SK-N-SH treated with all-trans-retinoic acid at 6 μM for 48 hours (cell line): ENCODE measurements around the gene LRRC15.
A peak's percentile ranks its signal among the peaks of the same experiment; 100 is the strongest.

Experiments used
- ATAC-seq: fragments of 200-7000 bp; cut with Tn5 transposase; 3 replicates; pipeline ENCODE4 v1.9.1; 2020; ENCODE audit warnings: mild to moderate bottlenecking, moderate library complexity
- ARNTL ChIP-seq: fragments of 450-650 bp; formaldehyde crosslinking; IDR thresholded peaks from 2 replicates; pipeline ENCODE4 v1.5.0; 2020; ENCODE audit warnings: low read depth, mild to moderate bottlenecking, moderate library complexity, borderline replicate concordance
- BACH2 ChIP-seq: fragments of 250-450 bp; sonication (Bioruptor Pico); IDR thresholded peaks from 2 replicates; pipeline ENCODE4 v1.9.0; 2021; ENCODE audit warnings: mild to moderate bottlenecking, borderline replicate concordance
- CREB5 ChIP-seq: fragments of 250-450 bp; sonication (Bioruptor Pico); IDR thresholded peaks from 2 replicates; pipeline ENCODE4 v1.5.1; 2020; ENCODE audit warnings: low read depth, mild to moderate bottlenecking, moderate library complexity
- CSDC2 ChIP-seq: fragments of 250-450 bp; sonication (Bioruptor Pico); IDR thresholded peaks from 2 replicates; pipeline ENCODE4 v1.5.0; 2020; ENCODE audit warnings: mild to moderate bottlenecking, moderate library complexity
- ESRRG ChIP-seq: fragments of 250-450 bp; sonication (Bioruptor Pico); IDR thresholded peaks from 2 replicates; pipeline ENCODE4 v1.6.1; 2021; ENCODE audit warnings: mild to moderate bottlenecking
- GLIS3 ChIP-seq: fragments of 250-450 bp; sonication (Bioruptor Pico); IDR thresholded peaks from 2 replicates; pipeline ENCODE4 v1.5.0; 2020; ENCODE audit warnings: mild to moderate bottlenecking, moderate library complexity
- ISL1 ChIP-seq: fragments of 250-450 bp; sonication (Bioruptor Pico); IDR thresholded peaks from 2 replicates; pipeline ENCODE4 v2.1.2; 2022; ENCODE audit warnings: mild to moderate bottlenecking, moderate library complexity
- PPARA ChIP-seq: fragments of 250-450 bp; sonication (Bioruptor Pico); IDR thresholded peaks from 2 replicates; pipeline ENCODE4 v1.5.0; 2020; ENCODE audit warnings: mild to moderate bottlenecking, borderline replicate concordance
- RARB ChIP-seq: fragments of 250-450 bp; sonication (Bioruptor Pico); IDR thresholded peaks from 2 replicates; pipeline ENCODE4 v1.8.0; 2021; ENCODE audit warnings: mild to moderate bottlenecking, moderate library complexity
- TCF4 ChIP-seq: fragments of 250-450 bp; sonication (Bioruptor Pico); IDR thresholded peaks from 2 replicates; pipeline ENCODE4 v1.8.0; 2021; ENCODE audit warnings: mild to moderate bottlenecking, moderate library complexity, borderline replicate concordance
- ZC3H10 ChIP-seq: fragments of 250-450 bp; sonication (Bioruptor Pico); IDR thresholded peaks from 2 replicates; pipeline ENCODE4 v1.5.1; 2021; ENCODE audit warnings: mild to moderate bottlenecking, moderate library complexity
- ZFP30 ChIP-seq: fragments of 450-650 bp; formaldehyde crosslinking; IDR thresholded peaks from 2 replicates; pipeline ENCODE4 v1.5.0; 2022; ENCODE audit warnings: mild to moderate bottlenecking, moderate library complexity
- ZNF565 ChIP-seq: fragments of 450-650 bp; formaldehyde crosslinking; conservative IDR thresholded peaks from 2 replicates; pipeline ENCODE4 v1.5.0; 2020; ENCODE audit warnings: low read depth, mild to moderate bottlenecking, moderate library complexity
- ZNF70 ChIP-seq: fragments of 450-650 bp; formaldehyde crosslinking; IDR thresholded peaks from 2 replicates; pipeline ENCODE4 v1.5.0; 2020; ENCODE audit warnings: mild to moderate bottlenecking, moderate library complexity
- ZNF8 ChIP-seq: fragments of 450-650 bp; formaldehyde crosslinking; IDR thresholded peaks from 2 replicates; pipeline ENCODE4 v1.5.0; 2020; ENCODE audit warnings: mild to moderate bottlenecking, moderate library complexity
- TF ChIP-seq, protein P1 (sequence below): fragments of 250-450 bp; sonication (Bioruptor Pico); IDR thresholded peaks from 2 replicates; pipeline ENCODE4 v1.8.0; 2021; ENCODE audit warnings: low read depth, mild to moderate bottlenecking, moderate library complexity, borderline replicate concordance
- TF ChIP-seq, protein P2 (sequence below): fragments of 250-450 bp; sonication (Bioruptor Pico); IDR thresholded peaks from 2 replicates; pipeline ENCODE4 v1.8.0; 2020; ENCODE audit warnings: mild to moderate bottlenecking, moderate library complexity, borderline replicate concordance
- TF ChIP-seq, protein P3 (sequence below): fragments of 250-450 bp; sonication (Bioruptor Pico); IDR thresholded peaks from 2 replicates; pipeline ENCODE4 v1.5.0; 2020; ENCODE audit warnings: mild to moderate bottlenecking, moderate library complexity

LRRC15 gene

DNA sequence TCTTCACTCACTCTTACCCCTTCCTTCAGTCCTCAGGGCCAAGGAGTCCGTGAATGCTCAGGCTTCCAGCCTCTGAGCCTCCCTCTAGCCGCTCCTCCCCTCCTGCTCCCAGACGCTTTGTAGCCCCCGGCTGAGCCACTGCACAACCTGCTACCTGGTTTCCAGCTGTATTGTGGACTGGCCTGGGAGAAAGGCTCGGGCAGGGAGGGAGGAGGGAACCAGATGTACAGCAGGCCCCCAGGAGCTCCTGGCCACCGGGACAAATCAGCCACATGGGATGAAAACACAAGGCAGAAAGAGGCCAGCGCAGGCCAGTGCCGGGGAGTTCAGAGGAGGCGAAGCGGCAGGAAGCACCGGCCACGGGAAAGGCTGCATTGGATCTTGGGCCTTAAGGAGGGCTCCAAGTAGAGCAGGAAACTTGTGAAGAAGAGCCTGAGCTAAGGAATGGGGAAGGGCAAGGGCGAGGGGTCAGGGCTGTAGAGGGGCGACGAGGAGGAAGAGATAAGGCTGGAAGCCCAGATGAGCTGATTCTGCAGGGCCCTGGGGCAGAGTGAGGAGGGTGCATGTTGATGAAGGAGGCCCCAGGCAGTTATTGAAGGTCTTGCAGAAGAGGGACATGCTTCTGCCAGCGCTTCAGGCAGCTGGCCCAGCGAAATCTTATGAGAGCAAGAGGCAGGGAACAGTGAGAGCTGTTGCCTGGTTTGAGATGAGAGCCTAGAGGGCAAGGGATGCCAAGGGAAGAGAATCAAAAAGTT lies 32.8 kb downstream of the LRRC15 start:
- ATAC-seq: no peak
- TF ChIP-seq ESRRG (CRISPR knock-in tag) (no peak), ISL1 (CRISPR knock-in tag) (no peak), CREB5 (CRISPR knock-in tag) (no peak), ZNF8 (CRISPR knock-in tag) (no peak), ZNF565 (no peak), ARNTL (no peak), GLIS3 (CRISPR knock-in tag) (no peak), ZC3H10 (no peak)
- TF ChIP-seq, protein P1, sequence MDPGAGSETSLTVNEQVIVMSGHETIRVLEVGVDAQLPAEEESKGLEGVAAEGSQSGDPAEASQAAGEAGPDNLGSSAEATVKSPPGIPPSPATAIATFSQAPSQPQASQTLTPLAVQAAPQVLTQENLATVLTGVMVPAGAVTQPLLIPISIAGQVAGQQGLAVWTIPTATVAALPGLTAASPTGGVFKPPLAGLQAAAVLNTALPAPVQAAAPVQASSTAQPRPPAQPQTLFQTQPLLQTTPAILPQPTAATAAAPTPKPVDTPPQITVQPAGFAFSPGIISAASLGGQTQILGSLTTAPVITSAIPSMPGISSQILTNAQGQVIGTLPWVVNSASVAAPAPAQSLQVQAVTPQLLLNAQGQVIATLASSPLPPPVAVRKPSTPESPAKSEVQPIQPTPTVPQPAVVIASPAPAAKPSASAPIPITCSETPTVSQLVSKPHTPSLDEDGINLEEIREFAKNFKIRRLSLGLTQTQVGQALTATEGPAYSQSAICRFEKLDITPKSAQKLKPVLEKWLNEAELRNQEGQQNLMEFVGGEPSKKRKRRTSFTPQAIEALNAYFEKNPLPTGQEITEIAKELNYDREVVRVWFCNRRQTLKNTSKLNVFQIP (CRISPR knock-in tag): no peak
- TF ChIP-seq, protein P2, sequence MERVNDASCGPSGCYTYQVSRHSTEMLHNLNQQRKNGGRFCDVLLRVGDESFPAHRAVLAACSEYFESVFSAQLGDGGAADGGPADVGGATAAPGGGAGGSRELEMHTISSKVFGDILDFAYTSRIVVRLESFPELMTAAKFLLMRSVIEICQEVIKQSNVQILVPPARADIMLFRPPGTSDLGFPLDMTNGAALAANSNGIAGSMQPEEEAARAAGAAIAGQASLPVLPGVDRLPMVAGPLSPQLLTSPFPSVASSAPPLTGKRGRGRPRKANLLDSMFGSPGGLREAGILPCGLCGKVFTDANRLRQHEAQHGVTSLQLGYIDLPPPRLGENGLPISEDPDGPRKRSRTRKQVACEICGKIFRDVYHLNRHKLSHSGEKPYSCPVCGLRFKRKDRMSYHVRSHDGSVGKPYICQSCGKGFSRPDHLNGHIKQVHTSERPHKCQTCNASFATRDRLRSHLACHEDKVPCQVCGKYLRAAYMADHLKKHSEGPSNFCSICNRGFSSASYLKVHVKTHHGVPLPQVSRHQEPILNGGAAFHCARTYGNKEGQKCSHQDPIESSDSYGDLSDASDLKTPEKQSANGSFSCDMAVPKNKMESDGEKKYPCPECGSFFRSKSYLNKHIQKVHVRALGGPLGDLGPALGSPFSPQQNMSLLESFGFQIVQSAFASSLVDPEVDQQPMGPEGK (CRISPR knock-in tag): no peak

GRCh38 chr3:194333981-194334320 lies 35.6 kb downstream of the LRRC15 start:
- no peak for ATAC-seq
- TF ChIP-seq, protein P2 (CRISPR knock-in tag): no peak
- TF ChIP-seq ZFP30 (CRISPR knock-in tag) (no peak), ARNTL (no peak), ZC3H10 (no peak)
- TF ChIP-seq, protein P3, sequence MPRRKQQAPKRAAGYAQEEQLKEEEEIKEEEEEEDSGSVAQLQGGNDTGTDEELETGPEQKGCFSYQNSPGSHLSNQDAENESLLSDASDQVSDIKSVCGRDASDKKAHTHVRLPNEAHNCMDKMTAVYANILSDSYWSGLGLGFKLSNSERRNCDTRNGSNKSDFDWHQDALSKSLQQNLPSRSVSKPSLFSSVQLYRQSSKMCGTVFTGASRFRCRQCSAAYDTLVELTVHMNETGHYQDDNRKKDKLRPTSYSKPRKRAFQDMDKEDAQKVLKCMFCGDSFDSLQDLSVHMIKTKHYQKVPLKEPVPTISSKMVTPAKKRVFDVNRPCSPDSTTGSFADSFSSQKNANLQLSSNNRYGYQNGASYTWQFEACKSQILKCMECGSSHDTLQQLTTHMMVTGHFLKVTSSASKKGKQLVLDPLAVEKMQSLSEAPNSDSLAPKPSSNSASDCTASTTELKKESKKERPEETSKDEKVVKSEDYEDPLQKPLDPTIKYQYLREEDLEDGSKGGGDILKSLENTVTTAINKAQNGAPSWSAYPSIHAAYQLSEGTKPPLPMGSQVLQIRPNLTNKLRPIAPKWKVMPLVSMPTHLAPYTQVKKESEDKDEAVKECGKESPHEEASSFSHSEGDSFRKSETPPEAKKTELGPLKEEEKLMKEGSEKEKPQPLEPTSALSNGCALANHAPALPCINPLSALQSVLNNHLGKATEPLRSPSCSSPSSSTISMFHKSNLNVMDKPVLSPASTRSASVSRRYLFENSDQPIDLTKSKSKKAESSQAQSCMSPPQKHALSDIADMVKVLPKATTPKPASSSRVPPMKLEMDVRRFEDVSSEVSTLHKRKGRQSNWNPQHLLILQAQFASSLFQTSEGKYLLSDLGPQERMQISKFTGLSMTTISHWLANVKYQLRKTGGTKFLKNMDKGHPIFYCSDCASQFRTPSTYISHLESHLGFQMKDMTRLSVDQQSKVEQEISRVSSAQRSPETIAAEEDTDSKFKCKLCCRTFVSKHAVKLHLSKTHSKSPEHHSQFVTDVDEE (CRISPR knock-in tag): no peak

- peak; percentile 97 for ATAC-seq
- no peak for TF ChIP-seq ZFP30 (CRISPR knock-in tag)
- peak; percentile 38; the same call in 1 of the 2 replicates for TF ChIP-seq TCF4 (CRISPR knock-in tag)
Observed at GRCh38 chr3:194333212-194333980, 36.1 kb downstream of the LRRC15 start.

GRCh38 chr3:194332858-194333211 lies 36.7 kb downstream of the LRRC15 start:
- ATAC-seq: no peak
- TF ChIP-seq RARB (CRISPR knock-in tag) (no peak), ISL1 (CRISPR knock-in tag) (no peak), BACH2 (CRISPR knock-in tag) (no peak), ARNTL (no peak), TCF4 (CRISPR knock-in tag) (no peak), CSDC2 (CRISPR knock-in tag) (no peak), ZC3H10 (no peak), PPARA (CRISPR knock-in tag) (no peak), ZNF565 (no peak), ZNF70 (CRISPR knock-in tag) (no peak)
- TF ChIP-seq, protein P2 (CRISPR knock-in tag): no peak
